NB4 (cell line): ENCODE measurements around the gene MRS2.

ENCODE experiments used
- DNase-seq: peaks from one replicate; pipeline ENCODE4 v3.0.0; 2010; ENCODE audit warnings: low read depth
- H3K4me3 ChIP-seq: one replicate; pipeline ENCODE4 v1.5.1; 2011; ENCODE audit warnings: mild to moderate bottlenecking, low read depth, low read length, moderate library complexity
- CTCF ChIP-seq: IDR thresholded peaks from one replicate; pipeline ENCODE4 v1.5.1; 2012; ENCODE audit warnings: low read depth, low read length
- MAX ChIP-seq: IDR thresholded peaks from 2 replicates; pipeline ENCODE4 v1.6.1; 2011; ENCODE audit warnings: low read depth, low read length
- MYC ChIP-seq: IDR thresholded peaks from 2 replicates; pipeline ENCODE4 v1.6.1; 2011; ENCODE audit warnings: low read depth, low read length
- POLR2A ChIP-seq: IDR thresholded peaks from 2 replicates; pipeline ENCODE4 v1.6.1; 2011; ENCODE audit warnings: mild to moderate bottlenecking; ENCODE audit not compliant: insufficient read length; ENCODE audit errors: extremely low read depth

Gene MRS2

GRCh38 chr6:24391208-24391607 lies 11.5 kb upstream of the MRS2 start:
- no peak for DNase-seq
- no peak overlapping the region for H3K4me3 ChIP-seq
- no peak for TF ChIP-seq MAX
- no peak for TF ChIP-seq CTCF
- TF ChIP-seq POLR2A, result no peak
- TF ChIP-seq MYC, result no peak

GRCh38 chr6:24391756-24392405 lies 10.9 kb upstream of the MRS2 start:
- peak; percentile 54 for DNase-seq
- no peak for TF ChIP-seq POLR2A
- no peak for TF ChIP-seq MYC
- TF ChIP-seq CTCF, result no peak
- no peak for TF ChIP-seq MAX
- H3K4me3 ChIP-seq, result no peak overlapping the region

- TF ChIP-seq MYC, result no peak
- TF ChIP-seq CTCF, result no peak
- TF ChIP-seq MAX, result no peak
- TF ChIP-seq POLR2A, result no peak
- no peak overlapping the region for H3K4me3 ChIP-seq
- DNase-seq, result no peak
Observed at GRCh38 chr6:24394061-24394779, 8.5 kb upstream of the MRS2 start.

GRCh38 chr6:24394780-24395437 lies 7.8 kb upstream of the MRS2 start:
- peak; percentile 80 for DNase-seq
- no peak for TF ChIP-seq MYC
- TF ChIP-seq CTCF, result no peak
- TF ChIP-seq MAX, result no peak
- TF ChIP-seq POLR2A, result no peak
- H3K4me3 ChIP-seq, result no peak overlapping the region

- TF ChIP-seq MAX (no peak), MYC (no peak), POLR2A (no peak), CTCF (no peak)
- no peak for DNase-seq
- no peak overlapping the region for H3K4me3 ChIP-seq
Observed at GRCh38 chr6:24396824-24397223, 5.9 kb upstream of the MRS2 start.
